GM20431 (cell line): ENCODE measurements around the gene WEE2.

ENCODE experiments used
- in situ Hi-C: fragments of 300-500 bp; cut with MseI, MboI; formaldehyde crosslinking; loops from one replicate; pipeline ENCODE4 v1.15.0; 2020; ENCODE audit warnings: low sequenced_read_pairs; ENCODE audit not compliant: unreplicated experiment

WEE2 gene

DNA sequence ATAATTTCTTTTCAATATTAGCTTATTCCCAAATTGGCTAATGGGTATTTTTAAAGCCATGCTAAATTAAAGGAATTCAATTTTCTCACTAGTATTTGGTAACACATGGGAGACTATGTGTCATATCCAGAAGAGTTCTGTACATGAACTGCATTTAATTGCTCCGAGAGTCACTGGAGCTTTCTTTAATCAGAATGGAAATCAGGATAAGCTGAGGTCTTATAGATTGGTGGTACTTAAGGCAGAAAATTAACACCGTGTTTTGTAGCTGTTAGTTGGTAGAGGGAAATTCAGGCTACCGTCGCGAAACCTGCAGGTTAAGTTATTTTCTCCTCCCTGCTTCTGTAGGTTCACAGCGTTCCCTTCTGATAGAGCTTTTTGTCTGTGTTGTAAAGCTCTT, at the start of gene WEE2:
WEE2 (plus strand) TSS at position 3 of the 400 bp plus-strand sequence. CDS start 406 bp downstream, outside the sequence.
- in situ Hi-C loops = no loop called here

DNA sequence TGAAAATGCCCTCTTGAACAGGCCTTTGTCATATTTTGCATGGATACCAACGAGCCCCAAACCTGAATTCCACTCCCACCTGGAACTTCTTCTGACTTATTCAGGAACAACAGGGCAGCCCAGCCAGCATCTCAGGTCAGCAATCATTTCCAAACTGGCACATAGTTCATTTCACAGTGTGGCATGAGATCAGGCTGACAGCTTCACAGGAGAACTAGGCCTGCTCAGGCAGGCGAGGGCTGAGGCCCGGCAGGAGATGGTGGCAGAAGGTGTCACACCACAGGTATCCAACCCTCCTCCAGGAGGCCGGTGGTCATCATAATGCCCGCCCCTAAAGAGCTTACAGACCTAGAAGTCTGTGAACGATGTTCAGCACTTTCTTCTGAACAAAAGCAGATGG, 48.7 kb upstream of the WEE2 start:
- in situ Hi-C loops = no loop called here

DNA sequence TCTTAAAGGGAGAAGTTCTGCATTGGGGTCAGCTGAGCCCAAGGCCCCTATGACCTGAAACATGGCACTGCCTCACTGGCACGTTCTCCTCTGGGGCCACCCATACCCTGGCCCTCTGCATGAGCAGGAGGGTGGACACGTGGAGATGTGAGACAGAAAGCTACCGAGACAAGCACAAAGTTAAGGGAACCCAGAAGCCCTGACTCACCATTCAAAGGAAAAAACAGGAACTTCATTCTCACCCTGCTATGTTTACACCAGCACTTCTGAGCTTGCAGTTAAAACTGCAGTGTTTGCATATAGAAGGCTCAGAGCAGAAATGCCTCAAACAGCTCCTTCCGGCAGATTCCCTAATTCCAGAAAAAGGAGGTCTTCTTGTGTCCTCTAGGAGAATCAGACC, 47.9 kb upstream of the WEE2 start:
- in situ Hi-C loops = no loop called here

DNA sequence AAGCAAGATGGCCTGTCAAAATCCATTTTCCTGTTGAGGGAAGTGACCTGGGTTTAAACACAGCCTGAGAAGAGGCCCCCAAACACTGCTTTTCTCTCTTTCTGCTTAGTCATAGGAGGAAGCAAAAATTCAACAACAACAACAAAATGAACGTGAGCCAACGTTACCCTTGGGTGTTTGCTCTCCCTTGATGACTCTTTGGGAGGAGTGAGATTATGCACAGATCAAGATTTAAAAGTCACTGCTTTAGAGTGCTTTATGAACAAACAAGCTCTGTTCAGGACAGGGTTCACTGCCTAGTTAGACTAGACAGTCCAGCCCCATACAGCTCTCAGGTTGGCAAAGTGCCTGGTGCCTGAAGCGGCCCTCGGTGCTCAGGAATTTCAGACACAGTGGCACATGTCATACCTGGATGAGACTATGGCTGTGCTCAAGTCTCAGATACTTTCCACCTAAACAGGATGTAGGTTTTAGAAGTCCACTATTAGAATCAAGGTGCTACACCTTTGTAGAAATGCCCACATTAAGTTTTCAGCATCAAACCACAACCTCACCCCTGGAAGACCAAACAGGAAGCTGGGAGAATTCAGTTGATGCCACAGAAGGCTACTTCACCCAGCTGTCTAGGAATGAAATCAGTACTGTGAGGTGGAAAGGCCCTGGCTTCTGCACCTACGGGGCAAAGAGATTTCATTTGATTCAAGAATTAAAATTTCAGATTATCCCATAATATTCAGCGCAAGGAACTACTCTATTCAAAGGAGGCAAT, 44.9 kb upstream of the WEE2 start:
- in situ Hi-C loops = no loop called here

DNA sequence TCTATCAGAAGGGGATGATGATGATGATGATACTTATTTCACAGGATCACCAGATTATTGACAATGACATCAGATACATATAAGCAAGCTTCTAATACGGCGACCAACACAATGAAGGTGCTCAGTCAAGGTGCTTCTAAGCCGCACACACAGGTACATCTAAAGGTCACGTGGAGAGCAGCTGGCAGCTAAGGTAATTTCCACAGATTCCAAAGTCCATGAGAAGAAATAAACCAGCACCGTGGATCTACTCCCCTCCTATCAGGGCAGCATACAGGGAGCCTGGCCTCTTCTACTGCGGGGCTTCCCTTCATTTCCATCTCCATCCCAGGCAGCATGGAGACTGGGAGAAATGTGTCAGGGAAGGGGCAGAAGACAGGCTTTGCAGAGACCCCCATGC, 43.7 kb upstream of the WEE2 start:
- in situ Hi-C loops = no loop called here

DNA sequence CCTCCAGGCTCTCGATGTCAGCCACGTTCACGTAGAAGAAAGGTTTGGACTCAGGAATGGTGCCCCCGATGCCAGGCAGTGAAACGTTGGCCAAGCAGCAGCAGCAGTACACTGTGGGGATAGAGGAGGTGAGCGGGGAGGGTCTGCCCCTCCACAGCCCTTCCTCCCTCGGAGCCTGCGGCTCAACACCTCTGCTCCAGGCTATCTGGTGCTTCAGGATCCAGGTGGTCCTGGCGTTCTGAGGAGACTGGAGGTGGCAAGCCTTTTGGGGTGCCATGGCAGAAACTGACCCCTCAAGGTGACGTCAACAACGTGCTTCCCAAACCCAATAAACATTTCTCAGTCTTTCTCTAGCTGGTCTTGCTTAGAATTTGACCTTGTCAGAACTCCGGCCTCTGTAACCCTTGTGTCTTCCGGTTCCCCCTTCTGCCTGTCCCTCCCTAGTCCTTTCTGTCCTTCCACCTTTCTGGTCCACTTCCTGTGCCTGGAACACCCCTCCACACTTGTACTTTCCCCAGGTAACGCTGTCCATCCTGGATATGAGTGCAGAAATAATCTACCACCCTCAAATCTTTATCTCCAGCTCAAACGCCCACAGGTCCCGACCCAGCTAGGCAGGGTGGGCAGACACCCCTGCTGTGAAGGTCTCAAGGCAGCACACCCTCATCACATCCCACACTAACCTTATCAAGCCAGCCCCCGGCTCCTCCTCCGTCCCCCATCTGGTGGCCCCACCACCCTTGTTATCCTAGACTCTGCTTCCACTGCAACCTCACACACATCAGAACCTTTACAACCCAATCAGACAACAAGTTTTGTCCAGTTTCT, 42.7 kb upstream of the WEE2 start:
- in situ Hi-C loops = no loop called here

DNA sequence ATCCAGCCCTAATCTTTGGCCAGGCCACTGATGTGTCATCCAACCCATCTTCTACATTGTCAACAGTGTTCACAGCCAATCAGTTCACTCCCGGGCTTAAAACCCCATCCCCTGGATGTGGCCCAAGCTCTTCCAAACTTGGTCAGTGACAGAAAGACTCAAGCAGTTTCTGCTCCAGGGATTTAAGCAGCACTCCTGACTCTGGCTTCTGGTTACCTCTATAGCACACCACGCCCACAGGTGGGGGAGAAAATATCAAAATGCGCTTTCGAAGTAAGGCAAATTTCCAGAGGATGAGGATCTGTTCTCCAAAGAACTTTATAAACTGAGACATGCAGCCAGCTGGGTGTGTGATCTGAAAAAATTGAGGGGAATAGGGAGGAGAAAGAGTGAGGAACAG, 42.1 kb upstream of the WEE2 start:
- in situ Hi-C loops = no loop called here

DNA sequence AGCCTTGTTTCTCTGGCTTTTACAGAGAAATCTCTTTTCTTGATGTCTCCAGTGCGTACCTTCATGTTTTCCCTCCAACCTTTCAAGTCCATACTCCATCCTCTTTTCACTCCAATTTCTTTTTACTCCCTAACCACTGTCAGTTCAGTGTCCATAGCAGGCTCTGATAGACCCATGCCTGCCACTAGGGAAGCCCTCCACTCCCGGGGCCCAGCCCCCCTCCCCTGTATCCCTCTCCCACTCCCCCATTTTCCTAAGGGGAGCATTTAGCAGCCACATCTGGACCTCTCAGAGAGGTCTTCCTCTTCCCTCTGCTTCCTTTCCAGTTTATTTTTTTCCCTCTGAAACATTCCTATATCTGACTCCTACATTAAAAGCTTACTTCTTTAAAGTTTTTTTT, 39.3 kb upstream of the WEE2 start:
- in situ Hi-C loops = no loop called here

DNA sequence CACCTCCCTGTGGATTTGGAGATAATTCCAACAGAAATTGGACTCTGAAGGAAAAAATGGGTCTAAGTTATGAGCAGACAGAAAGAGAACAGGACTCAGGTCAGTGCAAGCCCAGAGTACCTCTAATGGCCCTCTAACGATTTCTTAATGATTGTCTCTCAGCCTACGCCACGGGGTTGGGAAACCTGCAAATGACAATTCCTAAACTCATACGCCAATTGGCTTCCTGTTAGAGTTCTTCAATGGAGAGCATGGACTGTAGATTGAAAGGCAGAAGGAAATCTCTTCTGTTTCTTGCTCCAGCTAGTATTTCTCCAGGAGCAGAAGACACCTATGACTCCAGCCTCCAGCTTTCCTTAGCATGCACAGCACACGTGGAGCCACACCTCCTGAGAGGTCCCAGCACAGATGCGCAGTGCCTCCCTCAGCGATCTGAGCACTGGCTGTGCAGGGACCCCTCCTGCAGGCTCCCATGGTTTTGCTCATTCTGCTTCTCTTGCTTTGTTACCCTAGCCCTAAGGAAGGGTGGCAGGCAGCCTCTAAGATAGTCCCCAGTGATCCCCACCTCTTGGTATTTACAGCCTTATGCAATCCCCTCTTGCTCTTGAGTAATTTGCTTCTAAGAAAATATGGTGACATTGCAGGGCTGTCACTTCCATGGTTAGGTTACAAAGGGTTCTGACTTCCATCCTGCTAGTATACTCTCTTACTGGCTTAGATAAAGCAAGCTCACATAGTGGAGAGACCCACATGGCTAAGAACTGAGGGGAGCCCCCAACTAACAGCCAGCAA, 36.3 kb upstream of the WEE2 start:
- in situ Hi-C loops = no loop called here

DNA sequence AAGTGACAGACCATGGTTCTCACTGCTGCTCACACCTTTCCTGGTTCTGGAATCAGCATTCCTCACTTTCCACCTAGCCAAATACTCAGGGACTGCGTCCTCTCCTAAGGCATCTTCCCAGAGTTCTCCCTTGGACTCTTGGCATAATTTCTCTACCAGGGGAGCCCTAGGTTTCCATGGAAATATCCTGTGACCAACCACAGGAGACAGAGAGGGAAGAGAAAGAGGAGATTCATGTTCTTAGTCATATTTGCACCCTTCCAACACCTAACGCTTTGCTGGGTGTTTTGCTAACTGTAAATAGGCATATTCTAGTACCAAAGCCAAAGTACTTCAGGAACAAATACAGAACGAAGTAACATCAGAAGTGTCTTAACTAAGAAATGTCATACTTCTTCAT, 34.8 kb upstream of the WEE2 start:
- in situ Hi-C loops = no loop called here

DNA sequence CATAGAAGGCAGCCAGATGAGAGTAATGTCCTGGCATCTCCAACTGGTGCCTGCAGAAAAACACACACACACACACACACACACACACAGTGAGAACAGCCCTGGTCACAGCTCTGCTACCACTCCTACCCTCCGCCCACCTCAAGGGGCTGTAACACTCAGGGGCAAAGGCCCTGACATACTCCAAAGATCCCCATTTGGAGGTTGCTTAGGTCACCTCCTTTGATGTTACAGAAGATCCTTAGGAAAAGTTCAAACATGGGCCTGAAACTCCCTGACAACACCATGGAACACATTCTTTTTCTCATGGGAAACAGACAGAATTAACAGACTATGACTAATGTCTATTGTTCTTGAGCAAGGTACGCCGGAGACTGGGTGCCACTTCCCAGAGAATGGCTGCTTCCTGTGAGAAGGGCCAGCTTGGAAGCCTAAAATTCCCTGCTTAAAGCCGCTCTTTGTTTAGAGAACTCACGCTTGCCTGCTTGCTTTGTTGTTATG, 33.9 kb upstream of the WEE2 start:
- in situ Hi-C loops = no loop called here

DNA sequence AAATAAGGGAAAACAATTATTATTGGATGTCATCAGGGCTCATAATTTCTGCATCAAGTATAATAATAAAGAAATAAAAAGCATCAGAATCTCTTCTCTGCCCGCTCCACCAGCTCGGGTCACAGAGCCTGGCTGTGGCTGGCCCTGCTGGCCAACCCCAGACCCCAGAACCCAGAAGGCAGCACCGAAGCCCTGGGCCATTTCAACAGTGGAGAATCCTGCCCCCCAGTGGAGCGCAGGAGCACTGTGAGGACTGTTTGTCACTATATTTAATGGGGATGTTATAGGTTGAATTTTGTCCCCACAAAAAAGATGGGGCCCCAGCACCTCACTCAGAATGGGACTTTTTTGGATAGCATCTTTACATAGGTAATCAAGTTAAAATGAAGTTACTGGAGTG, 33.5 kb upstream of the WEE2 start:
- in situ Hi-C loops = no loop called here

DNA sequence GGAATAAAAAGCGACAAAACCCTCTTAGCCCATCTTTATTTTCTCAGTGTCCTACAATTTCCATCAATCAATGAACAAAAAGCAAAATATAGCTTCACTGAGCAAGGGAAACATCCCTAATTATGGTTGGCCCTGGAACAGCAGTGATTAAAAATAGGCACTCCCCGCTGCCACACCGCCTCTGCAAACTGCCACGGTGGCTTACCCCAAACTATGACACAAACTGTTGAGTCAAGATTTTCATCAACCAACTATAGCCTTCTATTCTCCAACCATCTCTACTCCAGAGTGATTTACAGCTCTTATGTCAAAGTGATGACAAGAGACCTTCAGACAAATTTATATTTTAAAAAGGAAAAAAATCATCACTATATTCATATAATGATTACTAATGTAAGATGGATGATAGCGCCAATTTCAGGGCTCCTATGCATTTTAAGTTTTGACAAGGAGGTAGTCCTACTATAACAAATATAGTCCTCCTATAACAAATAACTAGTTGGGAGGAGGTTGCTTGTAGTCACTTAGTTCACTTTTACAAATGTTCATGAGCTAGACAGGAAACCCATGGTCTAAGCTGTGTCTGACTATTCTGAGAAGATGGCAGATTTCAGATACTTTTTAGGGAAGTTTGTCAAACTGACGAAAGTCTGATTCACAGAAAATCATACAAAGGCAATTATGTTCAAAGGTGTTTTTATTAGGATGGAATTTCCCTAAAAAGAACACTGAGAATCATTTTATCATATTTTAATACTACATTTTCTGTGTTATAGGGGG, 32.5 kb upstream of the WEE2 start:
- in situ Hi-C loops = no loop called here

DNA sequence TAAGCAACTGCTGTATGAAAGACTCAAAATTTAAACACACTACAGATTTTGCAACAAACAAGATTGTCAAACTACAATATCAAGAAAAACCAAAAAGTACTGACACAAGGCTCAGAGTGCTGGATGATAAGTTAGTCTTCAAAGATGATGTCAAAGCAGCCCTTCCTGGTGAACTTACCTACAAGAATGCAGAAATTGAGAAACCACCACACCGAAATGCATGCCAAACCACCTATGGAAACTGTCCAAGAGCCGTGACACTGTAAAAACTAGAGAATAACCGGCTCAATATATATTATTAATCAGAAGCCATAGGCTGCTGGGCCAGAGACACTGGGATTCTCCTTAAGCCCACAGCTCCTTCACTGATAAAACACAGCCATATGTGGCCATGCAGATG, 31.5 kb upstream of the WEE2 start:
- in situ Hi-C loops = no loop called here

DNA sequence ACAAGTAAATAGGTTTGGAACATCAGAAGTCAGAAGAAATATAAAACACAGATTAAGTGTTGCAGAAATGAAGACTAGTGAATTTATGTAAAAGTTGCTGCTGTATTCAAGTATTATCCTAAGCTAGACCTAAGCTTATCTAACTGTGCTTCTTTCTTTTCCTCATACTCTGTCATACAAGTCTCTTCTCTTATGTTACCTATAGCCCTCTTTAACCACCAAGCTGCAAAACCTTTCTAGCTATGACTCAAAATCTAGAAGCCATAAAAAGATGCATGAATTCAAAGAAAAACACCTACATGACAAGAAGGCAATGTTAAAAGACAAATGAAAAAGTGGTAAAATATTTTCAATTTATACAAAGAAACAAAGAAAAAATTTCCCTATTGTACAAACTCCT, 29.1 kb upstream of the WEE2 start:
- in situ Hi-C loops = no loop called here

DNA sequence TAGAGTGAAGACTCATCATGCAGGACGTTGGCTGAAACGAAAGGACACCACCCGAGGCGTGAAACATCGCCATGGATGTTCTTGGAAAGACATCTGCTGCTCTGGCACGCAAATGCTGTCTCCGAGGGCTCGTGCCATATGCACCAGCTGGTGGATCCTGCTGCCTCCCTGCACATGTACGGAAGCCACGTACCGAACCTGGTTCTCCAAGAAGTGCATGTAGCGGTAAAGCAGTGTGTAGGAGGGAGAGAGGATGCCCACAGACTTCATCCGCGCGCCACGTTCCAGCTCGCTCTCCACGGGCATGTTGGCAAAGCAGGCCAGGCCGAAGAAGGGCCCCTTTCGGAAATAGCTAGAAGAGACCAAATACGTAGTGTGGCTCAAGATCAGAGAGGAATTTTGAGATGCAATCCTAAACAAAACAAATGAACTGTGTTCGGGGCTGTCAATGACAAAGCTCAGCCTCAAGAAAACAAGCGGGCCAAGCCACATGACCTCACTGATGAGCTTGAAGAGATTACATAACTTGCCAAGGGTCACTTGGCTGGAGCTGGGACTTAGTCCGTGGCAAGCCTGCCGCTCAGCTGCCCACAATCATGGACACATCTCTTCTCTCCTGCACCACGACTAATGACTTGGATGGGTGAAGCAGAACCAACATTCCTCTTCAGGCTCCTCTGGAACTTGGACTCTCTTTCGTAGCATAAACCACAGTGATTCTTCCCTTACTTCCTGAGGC, 22.7 kb upstream of the WEE2 start:
- in situ Hi-C loops = no loop called here

DNA sequence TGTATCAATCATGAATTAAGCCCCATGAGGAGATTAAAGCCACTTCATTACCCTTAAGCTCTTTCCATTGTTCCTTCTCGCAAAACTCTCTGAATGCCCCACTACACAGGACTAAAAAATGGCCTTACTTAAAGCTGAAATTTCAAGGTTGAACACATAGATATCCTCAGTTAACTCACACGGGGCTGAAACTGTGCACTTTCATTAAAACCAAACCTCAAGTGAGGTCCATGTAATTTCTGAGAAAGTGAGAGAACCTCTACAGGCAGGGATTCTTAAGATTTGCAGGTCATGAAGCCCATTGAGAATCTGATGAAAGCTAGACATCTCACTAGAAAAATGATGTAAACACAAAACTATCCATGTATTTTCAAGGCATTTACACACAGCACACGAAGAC, 22.1 kb upstream of the WEE2 start:
- in situ Hi-C loops = no loop called here

DNA sequence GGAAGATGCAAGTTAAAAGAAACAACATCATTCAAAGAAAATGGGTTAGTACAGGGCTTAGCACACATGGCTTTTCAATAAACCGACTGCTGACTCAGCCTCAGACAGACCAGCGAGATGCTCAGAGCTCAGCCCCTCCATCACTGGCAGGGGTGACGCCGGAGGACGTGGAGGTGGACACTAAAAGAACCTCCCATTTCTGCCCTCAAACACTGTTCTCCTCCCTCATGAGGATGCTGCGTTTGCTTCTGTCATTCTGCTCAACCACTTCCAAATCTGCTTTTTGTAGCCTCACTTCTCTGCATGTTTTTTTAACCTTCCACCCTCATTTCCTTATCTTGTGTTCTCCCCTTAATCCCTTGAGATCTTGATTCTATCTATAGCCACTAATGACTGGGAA, 21.5 kb upstream of the WEE2 start:
- in situ Hi-C loops = no loop called here

DNA sequence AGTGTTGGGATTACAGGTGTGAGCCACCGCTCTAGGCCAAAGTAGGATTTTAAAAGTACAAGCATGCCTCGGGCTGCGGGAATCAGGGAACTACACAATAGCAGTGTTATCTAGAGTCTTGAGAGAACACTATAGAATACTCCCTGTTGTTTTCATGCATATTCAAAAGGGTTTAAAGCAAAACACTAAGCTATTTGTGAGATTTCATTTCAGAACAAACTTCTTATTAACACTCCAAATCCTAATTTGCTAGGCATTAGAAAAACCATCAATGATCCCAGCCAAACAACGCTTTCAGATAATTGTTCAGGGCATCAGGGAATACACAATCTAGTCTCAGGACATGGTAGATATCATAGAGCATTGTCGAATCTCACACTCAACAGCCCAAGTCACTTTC, 20.1 kb upstream of the WEE2 start:
- in situ Hi-C loops = no loop called here
